ENCODE results near the gene RNMT.
"Not testable (repeated sequence)": the region's sequence is repeated elsewhere in the genome, so short reads cannot be mapped to it uniquely, and the experiment has no call there.

Gene RNMT

DNA sequence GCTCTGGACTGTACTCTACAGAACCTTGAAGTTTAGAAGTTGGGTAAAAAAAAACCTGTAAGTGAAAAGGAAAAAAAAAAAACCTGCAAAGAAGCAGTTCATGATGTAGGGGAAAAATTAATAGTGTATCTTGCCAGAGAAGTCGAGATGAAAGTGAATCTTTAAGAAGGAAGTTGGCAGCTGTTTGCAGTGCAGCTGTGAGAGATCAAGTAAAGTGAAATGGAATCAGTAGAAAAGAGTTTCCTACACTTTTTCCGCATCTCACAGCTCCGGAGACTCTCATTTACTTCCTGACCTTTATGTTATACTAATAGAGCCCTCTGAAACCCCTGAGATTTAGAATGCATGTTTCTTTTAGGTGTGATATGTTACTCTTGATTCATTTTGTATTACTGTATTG lies 19.2 kb downstream of the RNMT start:
- DNase-seq, result no peak

DNA sequence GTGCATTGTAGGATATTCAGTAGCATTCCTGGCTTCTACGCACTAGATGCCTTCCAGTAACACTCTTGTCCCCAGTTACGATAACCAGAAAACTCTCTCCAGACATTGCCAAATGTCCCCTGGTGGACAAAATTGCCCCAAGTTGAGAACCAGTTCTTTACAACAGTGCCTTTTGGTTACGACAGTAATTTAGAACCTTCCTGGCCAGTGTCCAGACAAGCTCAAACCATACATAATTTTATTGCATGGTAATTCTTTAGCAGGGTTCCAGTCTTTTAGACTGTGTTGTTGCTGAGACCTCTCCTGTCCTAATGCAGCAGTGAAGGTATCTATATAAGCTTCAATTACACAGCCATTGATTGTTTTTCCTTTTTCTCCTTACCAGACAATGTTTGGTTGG lies 20.2 kb downstream of the RNMT start:
- DNase-seq, result no peak

DNA sequence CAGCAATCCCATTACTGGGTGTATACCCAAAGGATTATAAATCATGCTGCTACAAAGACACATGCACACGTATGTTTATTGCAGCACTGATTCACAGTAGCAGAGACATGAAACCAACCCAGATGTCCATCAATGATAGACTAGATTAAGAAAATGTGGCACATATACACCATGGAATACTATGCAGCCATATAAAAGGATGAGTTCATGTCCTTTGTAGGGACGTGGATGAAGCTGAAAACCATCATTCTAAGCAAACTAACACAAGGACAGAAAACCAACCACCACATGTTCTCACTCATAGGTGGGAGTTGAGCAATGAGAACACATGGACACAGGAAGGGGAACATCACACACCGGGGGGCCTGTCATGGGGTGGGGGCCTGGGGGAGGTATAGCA lies 25.1 kb downstream of the RNMT start:
- DNase-seq, result not testable (repeated sequence)

DNA sequence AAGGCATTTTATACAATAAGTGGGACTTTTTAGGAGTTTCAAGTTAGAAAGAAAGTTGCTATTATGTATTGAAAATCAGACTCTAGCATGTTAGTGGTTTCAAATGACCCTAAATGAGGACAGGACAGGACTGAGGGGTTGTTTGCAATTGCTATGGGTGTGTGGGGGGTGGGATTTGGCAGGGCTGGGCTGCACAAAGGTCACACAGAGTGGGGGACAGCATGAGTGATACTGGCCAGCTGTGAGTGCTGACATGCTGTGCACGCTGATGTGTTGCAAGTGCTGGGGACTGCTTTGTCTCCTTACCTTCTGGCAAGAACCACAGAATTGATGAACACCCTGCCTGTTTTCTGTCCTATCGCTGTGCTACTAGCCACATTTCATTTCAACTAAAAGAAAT lies 29.8 kb downstream of the RNMT start:
- no peak for DNase-seq

DNA sequence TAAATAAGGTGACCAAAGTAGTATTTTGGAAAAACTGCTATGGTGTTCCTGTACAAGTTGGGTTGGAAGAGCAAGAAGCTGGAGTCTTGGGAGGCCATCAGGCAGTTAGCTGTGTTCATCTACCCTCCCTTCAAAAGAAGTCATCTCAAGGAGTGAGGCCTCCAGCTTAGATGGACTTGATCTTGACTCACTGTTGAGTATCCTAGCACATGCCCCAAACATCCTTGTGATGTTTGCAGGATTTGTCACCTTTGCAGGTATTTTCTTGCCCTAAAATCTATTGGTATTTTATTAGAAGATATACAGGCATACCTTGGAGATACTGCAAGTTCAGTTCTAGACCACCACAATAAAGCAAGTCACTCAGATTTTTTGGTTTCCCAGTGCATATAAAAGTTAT lies 30.2 kb downstream of the RNMT start:
- no peak for DNase-seq

DNA sequence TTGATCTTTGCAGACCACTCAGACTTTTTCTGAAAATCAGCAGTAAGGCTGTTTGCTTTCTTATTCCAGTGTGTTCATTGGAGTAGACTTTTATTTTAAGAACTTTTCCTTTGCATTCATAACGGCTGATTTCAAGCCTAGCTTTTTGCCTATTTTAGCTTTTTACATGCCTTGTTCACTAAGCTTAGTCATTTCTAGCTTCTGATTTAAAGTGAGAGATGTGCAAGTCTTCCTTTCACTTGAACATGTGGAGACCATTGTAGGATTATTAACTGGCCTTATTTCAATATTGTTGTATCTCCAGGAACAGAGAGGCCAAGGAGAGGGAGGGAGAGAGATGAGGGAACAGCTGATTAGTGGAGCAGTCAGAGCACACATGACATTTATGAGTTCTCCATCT lies 32.1 kb downstream of the RNMT start:
- no peak for DNase-seq

DNA sequence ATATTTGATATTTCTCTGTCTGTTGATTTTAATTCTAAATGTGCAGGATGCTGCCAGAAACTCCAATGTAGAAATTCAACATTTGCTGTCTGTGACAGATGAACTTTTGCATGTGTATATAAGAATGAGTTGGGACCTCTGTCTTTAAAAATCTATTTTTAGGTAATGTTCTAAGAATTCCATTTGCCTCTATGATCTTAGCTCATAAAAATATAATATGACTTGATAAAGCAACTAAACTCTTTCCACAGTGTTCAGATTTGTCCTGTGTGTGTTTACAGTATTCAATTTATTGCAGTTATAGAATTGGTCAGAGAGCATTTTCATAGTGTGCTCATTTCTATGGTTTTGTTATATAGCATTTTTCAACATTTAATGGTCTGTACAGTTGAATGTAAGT lies 33.6 kb downstream of the RNMT start:
- DNase-seq, result no peak

DNA sequence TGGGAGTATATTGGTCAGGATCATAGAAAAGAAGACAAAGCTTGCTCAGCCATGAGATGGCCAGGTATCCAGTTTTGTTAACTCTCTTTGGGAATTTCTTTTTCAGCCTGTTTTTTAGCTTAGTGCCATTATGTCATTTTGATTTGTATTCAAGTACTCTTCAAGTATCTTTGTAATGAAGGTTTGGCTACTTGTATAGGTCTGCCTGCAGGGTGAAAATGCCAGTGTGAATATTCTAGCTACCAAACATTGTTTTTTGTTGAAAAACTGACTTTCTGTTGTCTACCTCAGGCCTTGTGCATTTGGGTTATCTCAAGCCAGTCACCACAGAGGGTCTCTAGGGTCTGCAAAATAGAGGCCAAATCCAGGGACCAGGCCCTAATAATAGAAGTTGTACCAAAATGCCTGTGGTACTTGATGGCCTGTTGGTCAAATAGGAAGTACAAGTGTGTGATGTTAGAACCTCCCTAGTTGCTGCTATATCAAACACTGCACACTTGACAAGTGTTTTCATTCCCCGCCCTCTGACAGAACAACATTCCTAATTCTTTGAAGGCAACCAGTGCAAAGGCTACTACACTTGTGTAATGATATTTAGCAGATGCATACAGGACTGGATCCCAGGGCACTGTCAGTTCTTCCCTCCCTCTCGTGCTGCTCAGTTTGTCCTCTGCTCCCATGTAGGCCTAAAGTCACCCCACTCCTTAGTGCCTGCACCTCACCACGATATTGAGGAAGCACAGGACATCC lies 36.4 kb downstream of the RNMT start:
- no peak for DNase-seq

DNA sequence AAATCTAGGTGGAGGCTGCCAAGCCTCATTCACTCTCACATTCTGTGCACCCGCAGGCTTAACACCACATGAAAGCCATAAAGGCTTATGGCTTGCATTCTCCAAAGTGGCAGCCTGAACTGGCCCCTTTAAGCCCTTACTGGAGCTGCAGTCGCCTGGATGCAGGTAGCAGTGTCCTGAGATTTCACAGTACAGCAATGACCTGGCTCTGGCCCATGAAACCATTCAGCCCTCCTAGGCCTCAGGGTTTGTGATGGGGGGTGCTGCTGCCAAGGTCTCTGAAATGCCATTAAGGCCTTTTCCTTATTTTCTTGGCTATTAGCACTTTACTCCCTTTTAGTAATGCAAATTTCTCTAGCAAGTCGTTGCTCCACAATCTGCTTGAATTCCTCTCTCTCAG lies 48.6 kb downstream of the RNMT start:
- no peak for DNase-seq

DNA sequence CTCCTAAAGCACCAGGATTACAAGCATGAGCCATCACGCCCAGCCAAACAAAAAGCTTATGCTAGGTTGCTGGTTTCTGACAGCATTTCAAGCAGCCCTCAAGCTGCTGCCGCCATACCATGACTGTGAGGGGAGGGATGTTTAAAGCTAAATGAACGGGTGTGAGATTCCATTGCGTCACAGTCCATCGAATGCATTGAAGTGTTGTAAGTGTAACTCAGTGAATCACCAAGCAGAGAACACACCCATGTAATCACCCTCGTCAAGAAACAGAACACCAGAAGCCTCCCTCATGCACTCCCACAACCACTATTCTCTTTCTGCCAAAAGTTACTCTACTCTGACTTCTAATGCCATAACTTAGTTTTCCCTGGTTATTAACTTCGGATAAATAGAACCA lies 64.7 kb downstream of the RNMT start:
- no peak for DNase-seq

DNA sequence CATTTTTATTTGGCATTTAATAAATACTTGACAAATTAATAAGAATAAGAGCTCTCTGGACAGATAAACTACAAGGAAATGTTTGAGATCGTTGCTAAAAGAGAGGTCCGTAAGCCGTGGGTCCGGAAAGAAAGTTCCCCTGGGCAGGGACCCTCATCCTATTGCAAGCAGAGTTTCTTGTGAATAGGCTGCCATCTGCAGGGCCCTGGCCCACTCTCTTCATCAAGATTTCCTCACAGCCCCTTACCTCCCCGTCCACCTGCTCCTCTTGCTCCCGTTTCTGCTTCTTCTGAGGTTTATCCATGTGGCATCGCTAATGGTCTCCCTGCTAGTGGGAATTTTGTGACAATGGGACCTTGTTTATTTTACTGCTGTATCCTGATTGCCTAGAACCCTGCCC lies 67.3 kb downstream of the RNMT start:
- no peak for DNase-seq

DNA sequence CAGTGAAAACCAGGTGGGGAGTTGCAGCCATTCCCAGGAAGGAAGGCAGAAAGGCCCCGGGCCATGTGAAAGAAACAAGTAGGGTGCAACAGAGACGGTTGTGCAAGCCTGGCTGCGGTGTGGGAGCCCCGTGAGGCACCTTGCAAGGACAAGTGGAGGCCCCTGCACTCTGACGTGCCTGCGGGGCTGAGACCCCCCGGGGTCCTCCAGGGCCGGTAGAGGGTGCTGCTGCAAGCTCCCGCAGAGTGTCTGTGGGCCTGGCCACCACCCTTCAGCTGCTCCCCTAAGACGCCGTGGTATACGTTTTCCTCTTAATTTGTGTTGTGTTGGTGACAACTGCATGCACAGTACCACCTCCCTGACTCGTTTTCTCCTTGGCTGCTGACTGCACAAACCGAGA lies 70.0 kb downstream of the RNMT start:
- no peak for DNase-seq

DNA sequence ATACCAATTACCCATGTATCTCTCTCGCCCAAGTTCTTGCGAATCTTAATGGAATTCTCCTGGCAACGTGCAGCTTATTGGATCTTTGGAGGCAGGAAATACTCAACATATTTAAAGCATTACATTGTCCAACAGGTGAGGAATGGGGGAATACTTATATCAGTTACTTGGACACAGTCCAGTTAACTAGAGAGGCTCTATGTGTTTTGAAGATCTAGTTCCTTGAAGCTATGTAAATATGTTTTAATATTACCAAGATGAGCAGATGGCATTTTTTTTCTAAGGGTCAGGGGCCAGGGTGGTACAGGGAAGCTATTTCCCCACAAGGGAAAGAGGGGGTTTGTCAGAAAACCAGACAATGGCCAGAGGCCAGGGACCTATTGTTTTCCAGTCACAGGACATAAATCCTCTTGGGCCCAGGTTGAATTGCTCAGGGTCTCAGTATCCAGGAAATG lies 70.7 kb downstream of the RNMT start:
- DNase-seq, result no peak

DNA sequence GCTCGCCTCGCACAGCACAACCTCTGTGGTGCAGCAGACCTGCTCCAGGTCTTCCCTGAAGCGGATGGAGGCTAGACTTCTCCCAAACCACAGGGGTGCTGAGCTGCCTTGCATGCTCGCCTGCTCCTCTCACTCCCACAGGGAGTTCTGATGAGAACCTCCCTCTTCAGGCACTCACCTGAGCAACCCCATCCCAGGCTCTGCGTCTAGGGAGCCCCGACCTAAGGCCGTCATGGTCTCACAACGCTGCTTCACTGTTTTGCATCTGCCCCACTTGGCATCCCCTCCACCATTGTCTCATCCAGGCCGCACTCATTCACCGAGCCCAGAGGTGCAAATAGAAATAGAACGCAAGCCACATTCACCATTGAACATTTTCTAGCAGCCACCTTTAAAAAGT lies 72.9 kb downstream of the RNMT start:
- DNase-seq, result no peak

DNA sequence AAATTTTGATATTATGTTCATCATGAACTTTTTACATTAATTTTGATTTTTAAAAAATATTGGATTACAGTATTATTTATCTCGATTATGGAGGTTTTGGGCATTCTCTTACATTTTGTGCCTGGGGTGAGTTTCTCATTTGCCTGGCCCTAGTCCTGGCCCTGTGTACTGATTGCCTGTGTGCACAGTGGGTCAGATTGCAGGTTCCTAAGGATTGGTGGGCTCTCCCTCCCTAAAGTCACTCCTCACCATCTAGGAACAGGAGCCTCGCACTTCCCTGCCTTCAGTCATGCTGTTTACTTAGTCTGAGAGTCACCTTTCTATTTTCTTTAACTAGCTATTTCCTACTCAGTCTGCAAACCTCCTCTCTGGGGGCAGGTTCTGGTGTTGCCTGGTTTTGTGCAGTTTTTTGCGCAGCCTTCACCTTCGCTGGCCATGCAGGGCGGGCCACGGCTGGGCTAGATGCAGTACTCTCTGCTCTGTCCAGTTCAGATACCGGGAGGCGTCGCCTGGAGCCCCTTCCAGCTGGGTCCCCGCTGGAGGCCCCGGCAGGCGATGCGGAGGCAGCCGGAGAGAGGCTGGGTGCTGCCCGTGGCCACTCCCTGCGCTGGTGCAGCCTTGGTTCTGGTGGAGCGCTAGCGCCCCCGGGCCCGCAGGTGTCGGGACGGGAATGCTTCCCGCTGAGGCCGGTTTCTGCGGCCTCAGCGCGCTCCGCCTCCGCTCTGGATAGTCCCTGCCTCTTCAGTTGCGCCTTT lies 74.2 kb downstream of the RNMT start:
- DNase-seq, result peak; percentile 47

DNA sequence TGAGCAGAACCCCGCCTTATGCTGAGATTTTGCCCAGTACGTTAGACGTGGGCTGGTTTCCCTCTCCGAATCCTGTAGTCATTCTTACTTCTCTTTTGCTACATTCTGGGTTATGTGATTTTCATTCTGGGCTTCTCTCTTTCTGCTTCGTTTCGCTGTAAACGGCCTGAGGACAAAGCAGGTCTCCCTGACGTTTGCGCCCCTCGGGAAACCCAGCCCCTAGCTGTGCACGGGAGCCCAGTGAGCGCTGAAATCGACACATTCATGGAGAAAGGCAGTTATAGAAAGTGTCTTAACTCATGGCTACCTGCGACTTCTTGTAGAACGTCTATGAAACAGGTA lies 74.8 kb downstream of the RNMT start:
- DNase-seq, result no peak

DNA sequence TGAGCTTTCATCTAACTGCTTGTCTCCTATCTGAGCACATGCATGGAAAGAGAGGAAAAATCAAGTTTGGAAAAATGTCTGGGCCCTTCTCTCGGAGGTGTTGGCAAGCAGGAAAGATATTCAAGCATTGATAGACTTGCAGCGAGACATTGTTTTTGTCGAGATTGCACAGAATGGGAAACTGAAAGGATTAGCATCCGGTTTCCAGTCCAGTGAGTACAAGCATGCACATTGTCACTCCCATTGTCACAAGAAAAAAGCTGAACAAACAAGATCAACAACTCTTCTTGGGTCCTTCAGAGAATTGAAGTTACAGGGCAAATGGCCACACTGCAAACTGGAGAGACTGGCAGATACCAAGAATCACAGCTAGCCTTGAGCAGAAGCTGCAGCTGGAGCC lies 77.8 kb downstream of the RNMT start:
- DNase-seq, result no peak

DNA sequence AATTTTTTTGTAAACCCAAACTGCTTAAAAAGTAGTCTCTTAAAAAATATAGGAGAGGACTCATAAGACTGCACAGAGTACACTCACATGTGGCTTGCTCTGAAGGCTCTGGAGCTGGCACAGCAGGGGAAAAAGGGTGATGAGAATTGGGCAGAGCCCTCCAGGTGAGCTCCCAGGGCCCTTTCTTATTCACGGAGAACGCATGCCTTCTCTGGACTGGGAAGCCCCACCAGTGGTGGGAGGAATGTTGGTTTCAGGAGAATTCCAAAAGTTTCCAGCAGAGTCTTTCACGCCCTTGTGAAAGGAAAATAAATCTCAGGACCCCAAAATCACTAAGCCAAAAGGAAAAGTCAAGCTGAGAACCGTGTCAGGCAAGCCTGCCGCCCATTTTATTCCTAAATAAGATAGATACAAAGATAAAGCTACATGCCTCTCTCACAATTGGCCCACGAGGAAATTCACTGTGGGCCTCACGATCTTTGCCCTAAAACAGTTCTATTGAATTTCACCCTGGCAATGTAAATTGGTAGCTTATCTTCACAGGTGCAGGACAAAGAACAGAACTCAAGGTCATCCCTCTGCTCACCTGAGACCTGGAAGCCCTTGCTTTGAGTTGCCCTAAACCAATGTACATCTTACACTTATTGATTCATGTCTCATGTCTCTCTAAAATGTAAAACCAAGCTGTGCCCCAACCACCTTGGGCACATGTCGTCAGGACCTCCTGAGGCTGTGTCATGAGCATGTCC lies 82.0 kb downstream of the RNMT start:
- DNase-seq, result no peak

DNA sequence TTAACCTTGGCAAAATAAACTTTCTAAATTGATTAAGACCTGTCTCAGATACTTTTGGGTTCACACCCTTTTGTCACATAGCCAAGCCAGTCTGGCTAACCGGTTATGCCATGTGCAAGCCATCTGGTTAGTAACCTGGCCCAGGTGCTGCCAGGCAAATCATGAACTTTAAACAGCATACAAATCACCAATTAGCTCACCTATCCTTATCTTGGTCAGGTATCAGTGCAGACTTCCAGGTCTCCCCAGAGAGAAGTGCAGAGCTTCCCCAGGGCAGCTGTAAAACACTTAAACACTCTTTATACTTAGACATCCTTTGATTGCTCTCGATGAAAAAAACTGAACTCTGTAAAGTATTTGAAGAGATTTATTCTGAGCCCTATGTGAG lies 82.6 kb downstream of the RNMT start:
- DNase-seq, result no peak

DNA sequence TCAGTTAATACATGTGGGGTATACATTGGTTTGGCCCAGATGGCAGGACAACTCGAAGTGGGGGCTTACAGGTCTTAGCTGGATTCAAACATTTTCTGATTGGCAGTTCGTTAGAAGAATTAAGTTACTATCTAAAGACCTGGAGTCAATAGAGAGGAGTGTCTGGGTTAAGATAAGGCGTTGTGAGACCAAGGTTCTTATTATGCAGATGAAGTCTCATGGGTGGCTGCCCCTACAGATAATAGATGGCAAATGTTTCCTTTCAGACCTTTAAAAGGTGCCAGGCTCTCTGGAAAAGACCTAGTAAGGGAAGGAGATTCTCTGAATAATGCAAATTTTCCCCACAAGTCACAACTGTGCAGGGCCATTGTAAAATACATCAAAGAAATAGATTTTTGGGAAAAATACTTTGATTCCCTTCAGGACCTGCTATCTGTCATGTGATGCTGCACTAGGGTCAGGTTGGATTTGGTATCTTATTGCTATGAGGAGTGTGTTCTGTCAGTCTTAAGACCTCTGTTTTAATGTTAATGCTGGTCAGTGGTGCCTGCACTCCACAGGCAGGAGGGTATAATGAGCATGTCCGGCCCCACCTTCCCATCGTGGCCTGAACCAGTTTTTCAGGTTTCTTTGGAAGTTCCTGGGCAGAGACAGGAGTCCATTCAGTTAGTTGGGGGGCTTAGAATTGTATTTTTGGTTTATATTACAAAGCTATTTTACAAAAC lies 83.2 kb downstream of the RNMT start:
- no peak for DNase-seq

DNA sequence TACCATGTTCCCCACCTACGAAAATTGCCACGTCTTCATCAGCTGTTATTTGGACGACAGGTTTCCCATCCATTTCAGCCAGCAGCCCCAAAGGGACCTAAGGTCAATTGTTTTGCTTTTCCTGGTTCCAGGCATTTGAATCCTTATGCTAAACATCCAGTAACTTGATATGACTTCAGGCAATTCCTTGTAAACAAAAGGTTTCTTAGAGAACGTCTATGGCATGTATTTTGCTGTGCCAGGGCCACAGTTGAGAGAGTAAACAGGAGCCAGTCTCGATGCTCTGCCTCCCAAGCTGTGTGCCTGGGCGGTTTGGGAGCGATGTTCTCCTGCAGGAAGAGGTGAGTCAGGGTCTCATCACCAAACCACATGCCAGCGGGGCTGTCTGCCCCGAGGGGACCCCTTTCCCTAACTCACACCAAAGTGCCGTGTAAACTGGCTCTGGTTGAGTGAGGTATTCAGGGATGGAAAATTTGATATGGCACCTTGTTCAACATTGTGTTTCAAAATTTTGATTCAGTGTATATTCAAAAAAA lies 84.5 kb downstream of the RNMT start:
- no peak for DNase-seq

DNA sequence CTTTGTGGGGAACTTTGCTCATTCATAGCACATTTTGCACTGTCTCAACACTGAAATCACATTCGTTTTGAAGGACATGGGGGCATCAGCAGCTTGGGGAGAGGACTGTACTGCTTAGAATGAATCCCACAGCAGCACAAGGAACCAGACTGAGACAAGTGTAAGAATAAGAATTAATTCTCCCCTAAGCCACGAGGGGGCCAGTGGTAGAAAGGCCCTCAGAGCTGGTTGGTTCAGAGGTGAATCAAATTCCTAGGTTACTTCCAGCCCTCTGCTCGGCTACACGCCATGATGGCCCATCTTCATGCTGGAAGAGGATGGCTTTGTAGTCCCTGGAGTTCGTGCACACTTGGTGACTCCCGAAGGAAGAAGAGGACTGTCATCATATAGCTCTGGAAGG lies 85.5 kb downstream of the RNMT start:
- no peak for DNase-seq

DNA sequence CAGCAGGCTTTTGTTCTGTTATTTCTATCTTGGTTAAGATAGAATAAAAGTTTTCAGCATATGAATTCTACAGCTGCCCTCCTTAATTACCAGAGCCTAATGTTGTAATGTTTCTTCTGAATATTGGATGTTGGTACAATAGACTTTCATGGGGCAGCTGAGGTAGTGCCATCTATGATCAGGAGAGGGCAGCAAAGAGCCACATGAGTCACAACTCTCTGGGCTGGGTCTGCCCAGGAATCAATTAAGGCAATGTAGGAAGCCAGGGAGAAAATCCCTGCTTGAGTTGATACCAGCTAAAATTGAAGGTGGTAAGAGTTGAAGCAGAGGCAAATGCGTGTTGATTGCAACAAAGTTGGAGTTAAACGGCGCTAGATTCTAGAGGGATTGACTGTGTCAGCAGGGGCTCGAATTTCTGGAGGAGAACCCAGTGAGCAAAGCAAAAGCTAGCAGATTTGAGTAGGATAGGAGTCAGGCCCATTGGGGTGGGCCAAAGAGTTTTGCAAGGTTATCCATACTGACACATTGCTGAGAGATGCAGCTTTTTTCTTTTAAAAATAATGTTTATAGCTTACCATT lies 86.9 kb downstream of the RNMT start:
- peak; percentile 57 for DNase-seq
